SH-SY5Y (cell line): ENCODE results near the gene PHC2.

ENCODE experiments used
- GATA2 ChIP-seq: IDR thresholded peaks from 2 replicates; pipeline ENCODE4 v1.6.1; 2011; ENCODE audit warnings: mild to moderate bottlenecking, low read depth, low read length
- GATA3 ChIP-seq: IDR thresholded peaks from 2 replicates; pipeline ENCODE4 v1.6.1; 2011; ENCODE audit warnings: low read depth, mild to moderate bottlenecking, low read length, moderate library complexity

- TF ChIP-seq GATA2 (no peak), GATA3 (no peak)
Observed at GRCh38 chr1:33443080-33443704, 12.3 kb upstream of the PHC2 start.
